Measurements from ENCODE around the gene EIF3CL.
"Not testable (repeated sequence)": the region's sequence is repeated elsewhere in the genome, so short reads cannot be mapped to it uniquely, and the experiment has no call there.

EIF3CL gene, protein sequence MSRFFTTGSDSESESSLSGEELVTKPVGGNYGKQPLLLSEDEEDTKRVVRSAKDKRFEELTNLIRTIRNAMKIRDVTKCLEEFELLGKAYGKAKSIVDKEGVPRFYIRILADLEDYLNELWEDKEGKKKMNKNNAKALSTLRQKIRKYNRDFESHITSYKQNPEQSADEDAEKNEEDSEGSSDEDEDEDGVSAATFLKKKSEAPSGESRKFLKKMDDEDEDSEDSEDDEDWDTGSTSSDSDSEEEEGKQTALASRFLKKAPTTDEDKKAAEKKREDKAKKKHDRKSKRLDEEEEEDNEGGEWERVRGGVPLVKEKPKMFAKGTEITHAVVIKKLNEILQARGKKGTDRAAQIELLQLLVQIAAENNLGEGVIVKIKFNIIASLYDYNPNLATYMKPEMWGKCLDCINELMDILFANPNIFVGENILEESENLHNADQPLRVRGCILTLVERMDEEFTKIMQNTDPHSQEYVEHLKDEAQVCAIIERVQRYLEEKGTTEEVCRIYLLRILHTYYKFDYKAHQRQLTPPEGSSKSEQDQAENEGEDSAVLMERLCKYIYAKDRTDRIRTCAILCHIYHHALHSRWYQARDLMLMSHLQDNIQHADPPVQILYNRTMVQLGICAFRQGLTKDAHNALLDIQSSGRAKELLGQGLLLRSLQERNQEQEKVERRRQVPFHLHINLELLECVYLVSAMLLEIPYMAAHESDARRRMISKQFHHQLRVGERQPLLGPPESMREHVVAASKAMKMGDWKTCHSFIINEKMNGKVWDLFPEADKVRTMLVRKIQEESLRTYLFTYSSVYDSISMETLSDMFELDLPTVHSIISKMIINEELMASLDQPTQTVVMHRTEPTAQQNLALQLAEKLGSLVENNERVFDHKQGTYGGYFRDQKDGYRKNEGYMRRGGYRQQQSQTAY

DNA sequence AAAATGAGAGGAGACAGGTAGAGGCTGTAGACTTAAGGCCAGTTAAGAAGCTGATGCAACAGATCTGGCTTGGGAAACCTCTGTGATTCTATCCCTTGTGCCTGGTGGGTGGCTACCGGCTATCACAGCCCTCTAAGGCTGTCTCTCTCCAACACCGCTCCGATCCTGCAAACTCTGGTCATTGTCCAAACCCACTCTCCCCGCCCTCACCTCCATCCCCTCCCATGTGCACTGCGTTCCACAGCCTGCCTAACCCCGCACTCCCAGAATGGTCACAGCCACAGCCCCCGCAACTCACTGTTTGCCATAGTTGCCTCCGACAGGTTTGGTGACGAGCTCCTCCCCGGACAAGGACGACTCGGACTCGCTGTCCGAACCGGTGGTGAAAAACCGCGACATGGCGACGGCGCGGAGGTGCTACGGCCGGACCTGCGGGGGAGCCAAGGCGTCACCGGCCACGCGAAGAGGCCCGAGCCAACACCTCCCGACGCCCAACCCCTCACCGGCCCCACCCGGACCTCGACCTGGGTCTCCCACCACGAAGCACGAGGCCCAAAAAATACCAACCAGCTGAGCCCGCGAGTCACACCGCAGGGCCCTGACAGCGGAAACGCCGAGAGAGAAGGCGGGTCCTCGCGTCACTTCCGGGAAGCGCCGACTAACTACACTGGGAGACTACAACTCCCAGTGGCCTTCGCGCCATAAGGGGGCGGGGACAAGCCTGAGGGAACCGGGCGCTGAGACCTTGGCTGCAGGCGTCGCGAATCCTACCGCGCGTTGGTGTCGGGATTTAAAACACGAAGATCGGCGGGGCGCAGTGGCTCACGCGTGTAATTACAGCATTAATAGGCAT, at the start of gene EIF3CL:
TSS of gene EIF3CL (minus strand) at position 622 of the 853 bp plus-strand sequence. CDS start at position 399, 223 bp downstream.
- not testable (repeated sequence) for FAIRE-seq; DNase-seq (ENCODE audit: insufficient read length, low spot score)

DNA sequence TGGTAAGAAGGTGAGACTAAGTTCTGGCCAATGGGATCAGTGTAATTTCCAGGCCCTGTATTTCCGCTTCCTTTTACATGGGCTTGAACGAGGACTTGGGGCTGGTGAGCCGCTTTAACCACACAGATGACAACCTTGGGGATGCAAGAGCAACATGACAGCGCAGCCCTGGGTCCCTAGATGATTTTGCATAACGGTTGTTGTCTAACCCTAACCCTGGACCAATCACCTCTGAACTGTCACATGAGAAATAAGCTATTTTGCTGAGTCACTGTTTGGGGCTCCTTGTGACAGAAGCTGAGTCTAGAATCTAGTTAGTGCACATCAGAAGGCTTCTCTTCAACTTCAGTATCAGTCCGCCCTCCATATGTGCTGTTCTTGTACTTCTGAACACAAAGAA, 43.4 kb upstream of the EIF3CL start:
- not testable (repeated sequence) for FAIRE-seq; DNase-seq (ENCODE audit: insufficient read length, low spot score)

GRCh38 chr16:28446388-28446787, 42.7 kb upstream of the EIF3CL start:
- not testable (repeated sequence) for FAIRE-seq

DNA sequence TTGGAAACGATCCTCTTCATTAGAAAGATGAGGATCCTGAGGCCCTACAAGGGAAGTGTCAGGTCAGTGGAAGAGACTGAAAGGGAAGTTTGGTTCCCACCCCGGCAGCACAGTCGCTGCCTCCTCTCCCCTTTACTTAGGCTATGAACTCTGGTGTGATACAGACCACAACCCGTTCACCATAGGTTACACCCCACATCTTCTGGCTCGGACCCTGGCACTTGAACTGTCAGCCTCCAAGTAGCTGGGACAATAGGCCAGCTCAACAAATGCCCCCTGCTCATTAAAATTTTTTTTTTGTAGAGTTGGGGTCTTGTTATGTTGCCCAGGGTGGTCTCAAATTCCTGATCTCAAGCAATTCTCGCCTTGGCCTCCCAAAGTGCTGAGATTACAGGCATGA, 40.3 kb upstream of the EIF3CL start:
- not testable (repeated sequence) for FAIRE-seq; DNase-seq (ENCODE audit: insufficient read length, low spot score)

More at GRCh38 chr16:28446388-28446787, 42.7 kb upstream of the EIF3CL start:
- DNase-seq (ENCODE audit: insufficient read length, low spot score) = not testable (repeated sequence)

GRCh38 chr16:28438899-28439298, 35.3 kb upstream of the EIF3CL start:
- not testable (repeated sequence) for DNase-seq (ENCODE audit: insufficient read length, low spot score); FAIRE-seq

DNA sequence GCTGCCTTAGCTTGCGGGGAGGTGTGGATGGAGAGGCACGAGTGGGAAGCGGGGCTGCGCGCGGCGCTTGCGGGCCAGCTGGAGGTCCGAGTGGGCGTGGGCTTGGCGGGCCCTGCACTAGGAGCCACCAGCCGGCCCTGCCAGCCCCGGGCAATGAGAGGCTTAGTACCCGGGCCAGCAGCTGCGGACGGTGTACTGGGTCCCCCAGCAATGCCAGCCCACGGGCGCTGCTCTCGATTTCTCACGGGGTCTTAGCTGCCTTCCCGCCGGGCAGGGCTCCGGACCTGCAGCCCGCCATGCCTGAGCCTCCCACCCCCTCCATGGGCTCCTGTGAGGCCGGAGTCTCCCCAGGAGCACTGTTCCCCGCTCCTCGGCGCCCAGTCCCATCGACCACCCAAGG, 31.7 kb upstream of the EIF3CL start:
- not testable (repeated sequence) for DNase-seq (ENCODE audit: insufficient read length, low spot score); FAIRE-seq

- not testable (repeated sequence) for FAIRE-seq; DNase-seq (ENCODE audit: insufficient read length, low spot score)
These were observed 22.5 kb upstream of the EIF3CL start for GRCh38 chr16:28426060-28426680.

DNA sequence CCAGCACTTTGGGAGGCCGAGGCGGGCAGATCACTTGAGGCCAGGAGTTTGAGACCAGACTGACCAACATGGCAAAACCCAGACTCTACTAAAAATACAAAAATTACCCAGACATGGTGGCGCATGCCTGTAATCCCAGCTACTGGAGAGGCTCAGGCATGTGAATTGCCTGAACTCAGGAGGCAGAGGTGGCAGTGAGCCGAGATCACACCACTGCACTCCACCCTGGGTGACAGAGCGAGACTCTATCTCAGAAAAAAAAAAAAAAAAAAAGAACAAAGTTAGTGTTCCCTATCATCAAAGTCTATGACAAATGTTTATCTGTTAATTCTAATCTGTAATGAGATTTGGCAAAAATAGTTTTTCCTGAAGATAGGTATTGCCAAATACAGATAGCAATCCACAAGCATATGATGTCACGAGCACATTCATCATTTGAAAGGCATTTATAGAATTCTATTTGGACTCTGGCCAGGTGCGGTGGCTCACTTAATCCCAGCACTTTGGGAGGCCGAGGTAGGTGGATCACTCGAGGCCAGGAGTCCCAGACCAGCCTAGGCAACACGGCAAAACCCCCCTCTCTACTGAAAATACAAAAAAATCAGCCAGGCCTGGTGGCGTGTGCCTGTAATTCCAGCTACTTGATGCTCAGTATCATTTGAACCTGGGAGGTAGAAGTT, 17.6 kb upstream of the EIF3CL start:
- not testable (repeated sequence) for FAIRE-seq; DNase-seq (ENCODE audit: insufficient read length, low spot score)

- FAIRE-seq; DNase-seq (ENCODE audit: insufficient read length, low spot score): not testable (repeated sequence)
These were observed 13.4 kb upstream of the EIF3CL start for GRCh38 chr16:28417033-28417432.

DNA sequence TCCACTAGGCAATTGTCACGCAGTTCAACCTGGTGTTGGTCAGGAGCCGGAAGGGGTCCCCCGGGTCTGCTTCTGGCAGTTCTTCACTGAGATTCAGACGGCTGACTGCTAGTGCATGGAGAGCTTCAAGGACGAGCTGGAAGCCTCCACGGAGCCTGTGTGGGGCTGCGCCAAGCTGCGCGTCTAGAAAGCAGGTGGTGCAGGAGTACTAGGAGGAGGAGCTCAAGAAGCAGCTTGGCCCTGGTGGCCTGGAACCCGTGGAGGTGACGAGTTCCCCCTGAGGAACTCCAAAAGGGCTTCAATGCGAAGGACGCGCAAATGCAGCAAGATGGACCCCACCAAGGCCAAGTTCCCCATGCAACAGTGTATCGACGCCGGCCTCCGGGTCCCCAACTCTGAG, 10.9 kb upstream of the EIF3CL start:
- not testable (repeated sequence) for DNase-seq (ENCODE audit: insufficient read length, low spot score); FAIRE-seq

DNA sequence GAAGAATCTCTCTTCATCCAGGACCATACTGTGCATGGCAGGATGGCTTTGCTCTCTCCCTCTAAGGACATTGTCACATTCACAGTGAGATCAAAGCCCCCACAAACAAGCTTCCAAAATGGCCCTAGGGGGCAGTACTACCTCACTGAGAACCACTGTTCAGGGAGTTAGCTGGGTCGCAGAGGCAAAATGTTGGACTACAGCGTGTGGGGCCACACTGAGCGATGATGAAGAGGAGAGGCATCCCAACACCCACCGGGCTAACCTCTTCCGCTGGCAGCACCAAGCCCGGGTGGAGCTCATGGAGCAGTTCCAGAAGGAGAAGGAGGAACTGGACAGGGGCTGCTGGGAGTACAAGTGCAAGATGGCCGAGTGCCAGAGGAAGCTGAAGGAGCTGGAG, 9.9 kb upstream of the EIF3CL start:
- not testable (repeated sequence) for DNase-seq (ENCODE audit: insufficient read length, low spot score); FAIRE-seq

DNA sequence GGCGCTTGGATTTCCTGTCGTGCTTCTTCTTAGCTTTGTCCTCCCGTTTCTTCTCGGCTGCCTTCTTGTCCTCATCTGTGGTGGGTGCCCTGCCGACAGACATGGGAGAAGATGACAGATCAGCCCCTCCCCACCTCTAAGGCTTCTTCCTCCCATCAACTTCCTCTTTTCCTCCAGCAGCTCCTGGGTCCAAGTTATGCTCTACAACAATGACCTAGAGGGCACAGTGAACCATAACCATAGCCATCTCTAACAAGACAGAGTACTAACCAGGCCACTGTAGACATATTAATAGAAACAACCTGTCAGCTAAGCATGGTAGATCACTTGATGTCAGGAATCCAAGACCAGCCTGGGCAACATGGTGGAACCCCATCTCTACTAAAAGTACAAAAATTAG, 11.6 kb downstream of the EIF3CL start:
- DNase-seq (ENCODE audit: insufficient read length, low spot score); FAIRE-seq: not testable (repeated sequence)

- FAIRE-seq; DNase-seq (ENCODE audit: insufficient read length, low spot score): not testable (repeated sequence)
These were observed 21.3 kb downstream of the EIF3CL start for GRCh38 chr16:28382177-28382867.

DNA sequence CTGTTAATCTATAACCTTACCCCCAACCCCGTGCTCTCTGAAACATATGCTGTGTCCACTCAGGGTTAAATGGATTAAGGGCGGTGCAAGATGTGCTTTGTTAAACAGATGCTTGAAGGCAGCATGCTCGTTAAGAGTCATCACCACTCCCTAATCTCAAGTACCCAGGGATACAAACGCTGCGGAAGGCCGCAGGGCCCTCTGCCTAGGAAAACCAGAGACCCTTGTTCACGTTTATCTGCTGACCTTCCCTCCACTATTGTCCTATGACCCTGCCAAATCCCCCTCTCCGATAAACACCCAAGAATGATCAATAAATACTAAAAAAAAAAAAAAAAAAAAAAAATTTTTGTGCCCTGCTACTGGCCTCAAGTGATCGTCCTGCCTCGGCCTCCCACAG, 25.8 kb downstream of the EIF3CL start:
- not testable (repeated sequence) for DNase-seq (ENCODE audit: insufficient read length, low spot score); FAIRE-seq

- not testable (repeated sequence) for FAIRE-seq; DNase-seq (ENCODE audit: insufficient read length, low spot score)
These were observed 26.5 kb downstream of the EIF3CL start for GRCh38 chr16:28377108-28377625.

GRCh38 chr16:28375115-28375514, 28.5 kb downstream of the EIF3CL start:
- not testable (repeated sequence) for FAIRE-seq; DNase-seq (ENCODE audit: insufficient read length, low spot score)

DNA sequence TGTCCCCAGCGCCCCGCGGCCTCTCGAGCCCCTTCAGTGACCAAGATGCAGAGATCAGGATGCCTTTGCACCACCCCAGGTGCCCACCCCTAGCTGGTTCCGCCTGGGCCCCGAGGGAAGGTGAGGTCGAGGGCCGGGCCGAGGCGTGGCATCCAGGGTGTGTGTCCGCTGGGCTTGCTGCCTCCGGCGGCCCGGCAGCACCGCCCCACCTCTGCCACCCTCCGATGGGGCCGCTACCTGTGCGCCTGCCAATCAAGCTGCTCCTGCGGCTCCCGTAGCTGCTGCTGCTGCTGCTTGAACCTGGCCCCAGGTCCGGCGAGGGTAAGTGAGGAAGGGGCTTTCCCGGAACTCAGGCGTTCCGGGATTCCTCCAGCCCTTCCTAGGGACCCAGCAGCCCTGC, 29.4 kb downstream of the EIF3CL start:
- not testable (repeated sequence) for DNase-seq (ENCODE audit: insufficient read length, low spot score); FAIRE-seq

- DNase-seq (ENCODE audit: insufficient read length, low spot score); FAIRE-seq: not testable (repeated sequence)
These were observed 35.7 kb downstream of the EIF3CL start for GRCh38 chr16:28367926-28368325.

Measured in HTR-8/SVneo (cell line).